Limb (tissue), 2 donors: ENCODE measurements around the gene CKLF.
A peak's percentile ranks its signal among the peaks of the same experiment; 100 is the strongest.
"Not testable (repeated sequence)": the region's sequence is repeated elsewhere in the genome, so short reads cannot be mapped to it uniquely, and the experiment has no call there.

Experiments
- DNase-seq, 2 donors: peaks; one replicate each; pipeline ENCODE4 v3.0.0-alpha.2; 2016; ENCODE audit errors: extremely low spot score in 2 of 2

The CKLF gene, protein sequence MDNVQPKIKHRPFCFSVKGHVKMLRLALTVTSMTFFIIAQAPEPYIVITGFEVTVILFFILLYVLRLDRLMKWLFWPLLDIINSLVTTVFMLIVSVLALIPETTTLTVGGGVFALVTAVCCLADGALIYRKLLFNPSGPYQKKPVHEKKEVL

DNA sequence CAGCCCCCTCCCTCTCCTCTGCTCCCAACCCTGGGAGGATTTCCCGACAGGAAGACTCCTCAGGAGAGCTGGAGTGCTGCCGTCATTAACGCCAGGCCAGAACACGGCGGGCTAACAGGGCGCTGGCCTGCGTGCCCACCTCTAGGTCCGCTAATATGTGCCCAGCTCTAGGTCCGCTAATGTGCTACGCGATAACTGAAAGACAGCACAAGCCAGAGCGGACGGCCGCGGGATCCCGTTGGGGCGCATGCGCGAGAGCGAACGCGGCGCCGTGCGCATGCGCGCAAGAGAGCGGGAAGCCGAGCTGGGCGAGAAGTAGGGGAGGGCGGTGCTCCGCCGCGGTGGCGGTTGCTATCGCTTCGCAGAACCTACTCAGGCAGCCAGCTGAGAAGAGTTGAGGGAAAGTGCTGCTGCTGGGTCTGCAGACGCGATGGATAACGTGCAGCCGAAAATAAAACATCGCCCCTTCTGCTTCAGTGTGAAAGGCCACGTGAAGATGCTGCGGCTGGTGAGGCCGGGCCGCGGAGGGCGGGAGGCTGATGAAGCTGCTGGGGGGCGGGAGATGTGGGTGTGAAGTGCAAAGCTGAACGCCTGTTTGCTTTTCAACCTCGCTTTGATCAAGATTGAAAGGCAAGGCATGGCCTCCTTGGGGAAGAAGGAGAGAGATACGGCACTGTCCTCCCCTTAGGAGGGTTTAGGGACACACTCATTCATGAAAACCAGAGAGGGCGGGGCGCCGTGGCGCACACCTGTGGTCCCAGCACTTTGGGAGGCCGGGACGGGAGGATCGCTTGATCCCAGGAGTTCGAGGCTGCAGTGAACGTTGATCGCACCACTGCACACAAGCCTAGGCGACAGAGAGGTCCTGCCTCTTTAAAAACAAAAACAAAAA is at the start of gene CKLF:
Gene CKLF (plus strand): TSS at position 291 of the 892 bp plus-strand sequence. CDS start 140 bp downstream, at position 431.
- DNase-seq: peak; percentile 94 to 95

DNA sequence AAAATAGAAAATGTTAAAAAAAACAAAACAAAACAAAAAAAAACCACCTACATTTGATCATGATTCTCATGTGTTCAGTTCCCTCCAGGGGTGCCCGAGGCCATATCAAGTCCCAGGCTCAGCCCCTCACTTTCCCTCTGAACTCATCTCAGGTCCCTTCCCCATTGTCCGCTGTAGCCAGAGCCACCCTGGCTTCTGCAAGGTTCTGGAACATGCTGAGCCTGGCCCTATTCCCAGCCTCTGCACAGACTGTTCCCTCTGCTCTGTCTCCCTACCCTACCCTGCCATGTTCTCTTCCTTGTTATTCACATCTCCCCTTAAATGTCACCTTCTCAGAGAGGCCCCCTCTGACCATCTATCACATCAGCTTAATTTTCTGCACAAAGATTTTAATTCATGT is 49.3 kb upstream of the CKLF start:
- DNase-seq: no peak

DNA sequence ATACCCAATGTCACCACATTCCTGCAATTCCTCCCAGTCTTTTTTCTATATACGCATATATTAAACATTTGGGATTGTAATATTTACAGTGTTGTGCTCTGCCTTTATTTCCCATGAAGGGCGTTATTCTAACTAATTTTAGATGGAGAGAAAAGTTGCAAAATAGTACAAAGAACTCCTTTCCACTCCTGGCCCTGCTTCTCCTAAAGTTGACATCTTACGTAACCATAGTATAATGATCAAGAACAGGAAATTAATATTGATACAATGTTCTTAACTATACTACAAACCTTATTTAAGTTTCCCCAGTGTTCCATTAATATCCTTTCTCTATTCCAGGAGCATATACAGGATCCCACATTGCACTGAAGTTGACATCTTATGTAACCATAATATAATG is 48.8 kb upstream of the CKLF start:
- DNase-seq: no peak

DNA sequence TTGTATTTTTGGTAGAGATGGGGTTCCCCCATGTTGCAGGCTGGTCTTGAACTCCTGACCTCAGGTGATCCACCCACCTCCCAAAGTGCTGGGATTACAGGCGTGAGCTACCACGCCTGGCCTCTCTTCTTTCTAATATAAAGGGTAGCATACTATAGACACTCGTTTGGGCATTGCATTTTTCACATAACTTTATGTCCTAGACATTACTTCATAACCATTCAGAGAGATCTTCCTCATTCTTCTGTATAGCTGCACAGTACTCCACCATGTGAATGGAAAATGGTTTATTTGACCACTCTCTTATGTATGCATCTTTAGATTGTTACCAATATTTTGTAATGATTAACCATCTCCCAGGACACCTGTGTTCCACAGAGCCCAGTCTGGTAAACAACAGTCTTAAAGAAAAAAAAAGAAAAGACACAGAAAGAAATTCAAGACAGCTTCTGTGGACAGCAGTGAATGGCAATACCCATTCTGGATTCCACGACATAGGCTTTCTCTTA is 44.6 kb upstream of the CKLF start:
- no peak for DNase-seq

DNA sequence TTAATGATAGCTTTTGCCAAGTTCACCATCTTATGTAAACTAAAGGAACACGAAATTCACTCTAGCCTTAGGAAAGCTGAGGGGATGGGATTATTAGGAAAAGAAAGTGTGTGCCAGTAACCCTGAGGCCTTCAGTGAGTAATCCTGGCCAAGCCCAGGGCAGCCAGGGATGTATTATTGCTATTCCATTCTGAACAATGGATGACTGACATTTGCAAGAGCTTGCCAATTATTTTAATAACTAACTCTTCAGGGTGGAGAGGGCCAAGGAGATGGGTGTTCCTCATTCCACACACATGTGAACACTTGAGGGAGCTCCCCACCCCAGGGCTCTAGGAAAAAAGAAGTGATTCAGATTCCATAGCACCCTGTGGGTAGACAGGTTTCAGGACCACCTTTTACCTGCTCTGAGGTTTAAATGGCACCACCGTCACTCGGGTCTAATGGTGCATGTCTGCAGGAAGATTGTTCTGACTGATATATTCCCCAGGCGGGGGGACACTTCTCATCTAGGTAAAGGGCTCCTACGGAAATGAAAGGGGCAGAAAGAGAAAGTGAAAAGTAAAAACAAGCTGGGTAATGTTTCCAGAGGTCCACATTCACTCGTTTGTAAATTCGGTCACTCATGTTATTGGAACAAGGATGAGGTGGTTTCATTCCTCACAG is 44.0 kb upstream of the CKLF start:
- DNase-seq: no peak

DNA sequence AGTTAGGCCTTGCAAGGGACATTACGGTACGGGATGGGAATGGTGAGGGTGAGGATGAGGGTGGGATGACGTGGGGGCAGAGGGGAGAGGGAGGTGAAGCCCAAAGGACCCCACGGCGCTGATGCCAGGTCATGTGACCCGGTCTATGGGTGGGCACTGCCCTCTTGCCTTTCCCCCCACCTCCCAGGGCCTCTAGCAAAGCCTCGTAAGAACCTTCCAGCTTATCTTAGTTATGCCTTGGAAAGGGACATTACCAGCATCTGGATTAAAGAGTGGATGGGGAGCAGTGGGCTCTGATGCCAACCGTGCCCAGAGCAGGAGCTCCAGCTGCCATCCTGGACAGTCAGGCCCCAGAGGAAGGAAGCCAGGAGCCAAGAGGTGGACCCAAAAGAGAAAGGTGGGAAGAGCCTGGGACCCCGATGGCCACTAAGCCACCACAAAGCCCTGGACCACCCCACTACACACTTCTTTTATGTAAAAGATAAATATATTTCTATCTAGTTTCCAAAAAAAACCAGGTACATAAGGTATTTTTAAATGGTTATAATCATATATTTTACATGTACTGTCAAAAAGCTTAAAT is 43.4 kb upstream of the CKLF start:
- no peak for DNase-seq

DNA sequence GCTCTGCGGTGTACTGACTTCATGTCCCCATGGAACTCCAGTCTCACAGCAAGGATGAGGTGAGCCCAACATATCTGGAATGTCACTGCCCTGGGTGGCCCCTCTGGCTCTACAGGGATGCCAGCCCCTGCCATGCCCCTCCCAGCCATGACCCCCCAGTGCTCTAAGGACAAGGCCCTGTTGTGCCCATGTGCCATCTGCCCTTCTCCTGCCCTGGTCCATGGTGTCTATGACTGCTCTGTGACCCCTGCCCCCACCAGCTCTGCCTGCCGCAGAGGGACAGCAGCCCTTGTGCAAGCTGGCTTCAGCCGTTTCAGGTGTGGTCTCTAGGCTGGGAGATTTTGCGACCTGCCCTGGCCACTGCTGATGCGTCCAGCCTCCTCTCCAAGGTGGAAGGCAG is 42.8 kb upstream of the CKLF start:
- no peak for DNase-seq

DNA sequence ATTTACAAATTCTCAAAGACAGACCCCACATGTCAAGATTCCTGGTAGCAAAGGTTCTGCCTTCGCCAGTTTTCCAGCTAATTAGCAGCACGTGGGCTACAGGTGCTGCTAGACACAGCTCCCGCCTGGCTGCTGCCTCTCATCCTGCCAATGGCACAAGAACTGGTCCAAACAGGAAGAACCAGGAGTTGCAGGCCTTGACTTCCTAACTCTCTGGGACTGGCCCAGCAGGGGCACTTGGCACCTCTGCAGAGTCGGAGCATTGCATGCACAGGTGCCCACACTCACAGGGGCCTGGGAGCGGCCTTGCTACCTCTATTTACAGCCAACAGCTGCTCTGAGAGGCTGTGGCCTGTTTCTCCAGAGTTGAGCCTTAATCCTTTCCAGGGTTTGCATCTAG is 42.1 kb upstream of the CKLF start:
- no peak for DNase-seq

DNA sequence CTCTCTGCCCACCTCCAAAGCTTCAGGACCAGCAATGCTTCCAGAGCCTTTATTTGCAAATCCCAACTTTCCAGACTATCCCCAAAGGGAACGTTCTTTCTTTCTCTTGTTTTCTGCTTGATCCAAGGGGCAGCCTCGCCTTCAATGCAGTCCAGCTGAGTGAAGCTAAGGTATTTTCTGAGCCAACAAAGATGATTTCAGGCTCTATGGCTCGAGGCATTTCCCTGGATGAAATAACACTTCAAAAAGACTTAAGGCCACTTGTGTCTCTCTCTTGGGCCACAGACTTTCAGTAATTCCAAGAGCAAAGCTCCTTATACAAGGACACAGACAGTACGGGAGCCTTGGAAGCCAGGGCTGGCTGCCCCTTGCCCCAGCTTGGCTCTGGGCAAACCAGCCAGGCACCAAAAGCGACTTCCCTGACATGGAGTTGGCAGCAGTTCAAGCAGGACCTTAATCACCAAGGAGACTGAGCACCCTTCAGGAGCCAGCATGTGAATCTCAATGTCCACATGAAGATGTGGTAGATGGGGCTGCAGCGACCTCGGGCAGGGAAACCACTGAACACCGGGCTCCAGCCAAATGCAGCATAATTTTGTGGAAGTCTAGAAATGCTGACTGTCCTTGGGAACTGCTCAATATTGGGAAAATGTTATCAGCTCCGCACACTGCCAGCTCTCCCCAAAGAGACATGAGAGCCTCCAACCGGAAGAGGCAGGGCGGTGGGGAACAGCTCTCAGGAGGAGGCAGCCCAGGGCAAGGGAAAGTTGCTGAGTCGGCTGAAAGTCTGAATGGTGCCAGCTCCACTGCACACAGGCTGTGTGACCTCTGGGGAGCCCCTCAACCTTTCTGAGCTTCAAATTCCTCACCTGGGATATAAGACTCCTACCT is 41.4 kb upstream of the CKLF start:
- DNase-seq: no peak

DNA sequence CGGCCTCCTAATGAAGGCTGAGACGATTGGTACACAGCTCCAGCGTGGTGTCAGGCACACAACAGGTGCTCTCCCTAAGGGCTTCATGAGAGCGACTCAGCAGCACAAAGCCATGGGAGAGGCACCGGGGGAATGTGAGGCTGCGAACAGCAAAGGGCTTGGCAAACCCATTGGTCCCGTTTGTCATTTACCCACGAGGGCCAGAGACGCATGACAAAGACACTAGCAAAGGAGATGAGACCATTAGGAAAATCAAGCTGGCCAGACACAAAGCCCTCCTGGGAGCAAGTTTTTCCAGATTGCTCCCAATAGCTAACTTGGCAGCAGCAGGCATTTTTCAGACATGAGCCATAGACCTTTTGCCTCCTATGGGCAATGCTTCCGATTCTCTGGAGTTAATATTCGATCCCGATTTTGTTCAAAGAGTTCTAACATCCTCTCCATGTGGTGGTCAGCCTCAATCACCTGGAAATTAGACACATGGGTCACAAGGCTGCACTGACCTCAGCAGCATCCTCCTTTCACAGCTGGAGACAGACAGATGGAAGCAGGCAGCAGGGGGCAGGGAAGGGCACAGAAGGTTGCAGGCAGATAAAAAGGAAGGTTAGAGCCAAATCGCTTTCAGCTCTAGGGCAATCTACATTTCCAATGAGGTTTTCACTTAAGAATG is 40.6 kb upstream of the CKLF start:
- no peak for DNase-seq

DNA sequence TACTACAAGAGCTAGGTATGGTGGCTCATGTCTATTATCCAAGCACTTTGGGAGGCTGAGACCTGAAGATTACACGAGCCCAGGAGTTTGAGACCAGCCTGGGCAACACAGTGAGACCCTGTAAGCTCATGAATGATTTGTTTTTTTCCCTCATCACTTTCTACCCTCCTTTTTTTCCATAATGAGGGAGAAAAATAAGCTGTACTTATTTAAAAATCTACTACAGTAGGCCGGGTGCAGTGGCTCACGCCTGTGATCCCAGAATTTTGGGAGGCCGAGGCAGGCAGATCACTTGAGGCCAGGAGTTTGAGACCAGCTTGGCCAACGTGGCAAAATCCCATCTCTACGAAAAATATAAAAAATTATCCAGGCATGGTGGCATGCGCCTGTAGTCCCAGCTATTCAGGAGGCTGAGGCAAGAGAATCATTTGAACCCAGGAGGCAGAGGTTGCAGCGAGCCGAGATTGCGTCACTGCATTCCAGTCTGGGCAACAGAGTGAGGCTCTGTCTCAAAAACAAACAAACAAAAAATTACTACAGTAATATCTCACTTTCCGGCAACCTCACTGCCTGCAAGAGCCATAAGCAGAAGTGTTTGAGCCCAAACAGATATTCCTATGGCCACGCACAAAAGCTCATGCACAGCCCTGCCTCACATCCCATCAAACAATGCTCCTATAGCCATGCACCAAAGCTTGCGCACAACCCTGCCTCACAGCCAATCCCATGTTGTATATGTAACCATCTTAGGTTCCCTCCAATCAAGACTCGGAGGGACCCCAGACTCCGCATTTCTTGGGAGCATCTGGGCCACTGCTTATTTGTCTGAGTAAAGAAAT is 39.9 kb upstream of the CKLF start:
- DNase-seq: no peak

DNA sequence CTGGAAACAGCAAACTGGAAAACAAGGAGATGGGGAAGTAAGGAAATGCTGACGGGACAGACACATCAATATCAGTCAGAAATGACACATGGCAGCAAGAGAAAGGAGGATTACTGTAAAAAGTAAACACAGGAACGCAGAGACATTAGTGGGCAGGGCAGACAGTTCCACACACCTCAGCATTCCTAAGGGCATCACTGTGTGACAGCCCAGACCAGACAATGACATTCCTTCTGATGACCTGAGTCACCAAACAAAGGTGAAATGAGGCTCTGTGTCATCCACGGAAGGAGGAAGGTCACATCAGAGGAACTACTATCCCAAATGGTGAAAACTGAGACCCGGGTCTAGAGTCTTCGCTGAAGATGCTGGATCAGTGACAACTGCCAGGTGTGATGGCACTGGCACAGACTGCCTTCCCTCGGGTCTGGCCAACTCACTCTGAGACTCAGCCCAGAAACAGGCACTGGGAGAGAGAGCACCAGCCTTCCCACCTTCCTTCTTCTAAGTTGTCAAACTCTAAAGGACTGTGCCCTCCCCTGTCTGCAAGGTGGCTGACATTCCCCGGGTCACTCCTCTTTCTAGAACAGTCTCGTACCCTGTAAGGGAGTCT is 39.2 kb upstream of the CKLF start:
- no peak for DNase-seq

DNA sequence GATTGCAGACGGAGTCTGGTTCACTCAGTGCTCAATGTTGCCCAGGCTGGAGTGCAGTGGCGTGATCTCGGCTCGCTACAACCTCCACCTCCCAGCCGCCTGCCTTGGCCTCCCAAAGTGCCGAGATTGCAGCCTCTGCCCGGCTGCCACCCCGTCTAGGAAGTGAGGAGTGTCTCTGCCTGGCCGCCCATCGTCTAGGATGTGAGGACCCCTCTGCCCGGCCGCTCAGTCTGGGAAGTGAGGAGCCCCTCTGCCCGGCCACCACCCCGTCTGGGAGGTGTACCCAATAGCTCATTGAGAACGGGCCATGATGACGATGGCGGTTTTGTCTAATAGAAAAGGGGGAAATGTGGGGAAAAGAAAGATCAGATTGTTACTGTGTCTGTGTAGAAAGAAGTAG is 38.0 kb upstream of the CKLF start:
- not testable (repeated sequence) for DNase-seq

DNA sequence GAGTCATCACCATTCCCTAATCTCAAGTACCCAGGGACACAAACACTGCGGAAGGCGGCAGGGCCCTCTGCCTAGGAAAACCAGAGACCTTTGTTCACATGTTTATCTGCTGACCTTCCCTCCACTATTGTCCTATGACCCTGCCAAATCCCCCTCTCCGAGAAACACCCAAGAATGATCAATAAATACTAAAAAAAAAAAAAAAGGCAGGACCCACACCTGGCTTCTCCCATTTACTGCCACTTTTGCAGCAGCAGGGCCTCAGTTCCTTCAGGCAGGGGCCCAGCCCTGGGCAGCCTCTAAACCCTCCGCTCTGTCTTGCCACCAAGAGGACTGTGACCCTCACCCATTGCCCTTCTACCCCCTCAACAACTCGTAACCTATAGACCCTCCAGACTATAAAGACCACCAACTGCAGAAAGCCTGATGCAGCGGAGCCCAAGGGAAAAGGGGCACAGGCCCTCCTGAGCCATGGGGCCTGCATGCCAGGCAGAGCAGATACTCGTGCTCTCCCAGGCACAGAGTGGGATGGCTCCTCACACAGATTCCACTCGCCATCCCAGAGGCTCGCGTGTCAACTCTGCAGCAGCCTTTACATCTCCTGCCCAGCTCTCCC is 37.3 kb upstream of the CKLF start:
- DNase-seq: not testable (repeated sequence)

DNA sequence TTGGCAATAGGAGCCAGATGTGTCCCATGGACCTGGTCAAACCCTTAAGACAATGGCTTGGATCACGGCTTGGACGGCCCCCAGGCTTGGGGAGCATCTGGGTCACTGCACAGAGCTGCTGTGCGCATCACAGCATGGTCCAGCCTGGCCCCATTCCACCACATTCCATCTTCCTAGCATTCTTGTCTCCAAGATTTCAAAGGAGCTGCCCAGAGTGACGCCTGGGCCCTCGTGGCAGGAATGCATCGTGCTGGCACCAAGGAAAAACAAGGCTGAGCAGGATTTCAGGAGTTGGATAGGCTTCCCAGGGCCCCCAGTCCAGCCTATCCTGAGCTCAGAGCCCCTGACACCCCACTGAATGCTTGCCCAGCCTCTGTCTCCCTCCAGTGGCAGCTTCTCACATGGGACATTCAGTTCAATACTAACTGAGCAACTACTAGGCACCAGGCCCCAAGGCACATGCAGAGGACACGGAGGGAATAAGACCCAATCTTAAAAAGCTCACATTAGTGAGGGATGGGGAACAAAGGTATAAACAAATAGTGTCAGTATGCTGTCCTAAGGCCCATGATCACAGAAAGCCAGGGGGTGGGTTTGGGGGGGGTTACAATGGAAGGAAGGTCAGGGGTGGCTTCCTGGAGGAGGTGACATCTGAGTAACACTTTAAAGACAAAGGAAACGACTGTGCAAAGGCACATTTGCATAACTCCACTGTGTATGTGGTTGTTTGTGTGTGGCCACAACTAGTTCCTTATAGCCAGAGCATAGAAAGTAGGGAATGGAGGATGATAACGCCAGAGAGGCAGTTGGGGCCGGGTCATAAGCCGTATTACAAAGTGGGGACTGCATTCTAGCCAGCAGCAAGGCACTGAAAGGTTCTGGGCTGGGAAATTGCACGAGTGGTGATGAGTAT is 36.5 kb upstream of the CKLF start:
- DNase-seq: no peak

DNA sequence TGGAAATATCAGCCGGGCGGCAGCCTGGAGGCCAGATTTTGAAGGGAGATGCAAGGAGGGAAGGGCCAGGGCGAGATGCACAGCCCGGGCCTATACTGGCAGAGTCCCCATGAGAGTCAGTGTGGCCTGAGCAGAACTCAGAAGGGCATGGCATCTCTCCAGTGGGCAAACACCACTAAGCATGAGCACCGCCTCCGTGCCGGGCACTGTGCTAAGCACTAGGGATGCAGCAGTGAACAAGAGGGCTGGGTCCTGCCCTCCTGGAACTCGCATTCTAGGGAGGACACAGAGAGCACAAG is 35.9 kb upstream of the CKLF start:
- no peak for DNase-seq

DNA sequence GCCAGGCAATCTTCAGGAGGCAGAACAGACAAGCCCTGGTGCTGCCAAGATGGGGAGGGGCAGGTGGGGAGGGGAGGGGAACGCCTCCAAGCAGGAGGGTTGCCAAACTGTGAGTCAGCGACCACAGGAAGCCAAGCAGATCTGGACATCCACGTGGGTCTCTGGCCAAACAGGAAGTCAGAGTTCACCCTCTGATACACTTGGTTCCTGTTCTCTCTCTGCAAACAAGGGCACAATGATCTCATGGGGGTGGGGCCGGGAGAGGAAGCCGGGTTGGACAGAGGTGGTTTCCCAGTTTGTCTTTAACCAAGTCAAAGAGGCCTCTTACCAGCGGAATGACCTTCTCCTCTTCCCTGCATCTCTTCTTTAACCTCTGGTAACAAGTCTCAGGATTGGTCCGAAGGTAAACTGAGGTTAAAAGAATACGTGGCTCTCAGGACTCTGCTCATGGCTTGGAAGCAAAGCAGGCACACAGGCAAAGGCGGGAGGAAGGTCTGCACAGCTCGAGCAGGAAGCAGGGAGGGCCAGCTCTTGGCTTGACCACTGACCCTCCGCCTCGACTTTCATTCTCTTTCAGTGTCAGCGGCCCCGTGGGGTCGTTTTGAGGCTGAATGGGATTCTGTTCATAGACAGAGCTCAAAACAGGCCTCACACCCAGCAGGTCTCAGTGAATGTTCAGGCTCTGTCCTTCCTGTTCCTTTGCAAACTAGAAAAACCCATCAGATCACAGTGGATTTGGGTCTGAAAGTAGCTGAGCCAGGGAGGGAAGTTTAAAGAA is 35.4 kb upstream of the CKLF start:
- peak; percentile 82 to 85 for DNase-seq
